Activated T-helper 1 cell treated with anti-CD3 and anti-CD28 coated beads, Interleukin-2, amount 50 U/mL, for 16 hours (primary cell): Measurements from ENCODE around the gene KIF18B.

ENCODE experiments used
- DNase-seq, 2 donors: peaks; one replicate each; pipeline ENCODE4 v3.0.0-alpha.2; 2020; ENCODE audit warnings: low read depth in 1 of 2, low spot score in 1 of 2

KIF18B gene

DNA sequence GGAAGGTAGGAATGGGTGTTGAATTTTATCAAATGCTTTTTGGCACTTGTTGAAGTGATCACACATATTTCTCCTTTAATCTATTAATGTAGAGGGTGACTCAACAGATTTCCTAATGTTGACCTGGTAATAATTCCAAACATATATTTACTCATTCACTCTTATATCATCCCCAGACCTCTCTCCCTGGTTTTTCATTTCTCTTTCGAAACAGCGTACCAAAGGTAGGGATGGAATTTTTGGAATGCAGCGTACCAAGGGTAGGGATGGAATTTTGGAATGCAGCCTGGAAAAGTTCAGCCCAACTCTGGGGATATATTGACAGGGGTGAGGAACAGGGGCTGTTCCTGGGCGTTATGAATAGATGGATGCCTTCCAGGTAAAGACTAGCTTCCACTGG is 7.3 kb downstream of the KIF18B start:
- no peak for DNase-seq

DNA sequence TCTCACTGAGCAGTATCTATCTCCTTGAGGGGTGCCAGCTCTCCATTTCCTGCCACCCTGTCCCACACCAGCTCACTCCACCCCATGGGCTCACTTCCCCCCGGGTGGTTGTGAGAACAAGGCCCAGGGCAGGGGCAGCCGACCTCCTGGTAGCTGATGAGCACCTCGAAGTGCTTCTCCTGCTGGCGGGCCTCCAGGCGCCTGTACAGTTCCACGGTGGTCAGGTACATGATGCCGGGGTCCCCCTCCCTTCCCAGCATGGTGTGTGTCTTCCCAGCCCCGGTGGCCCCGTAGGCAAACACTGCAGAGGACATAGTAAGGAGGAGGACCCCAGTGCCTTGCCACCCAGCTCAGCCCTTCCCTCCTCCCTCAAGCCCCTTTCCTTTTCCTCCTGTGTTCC is 12.5 kb downstream of the KIF18B start:
- DNase-seq = no peak

DNA sequence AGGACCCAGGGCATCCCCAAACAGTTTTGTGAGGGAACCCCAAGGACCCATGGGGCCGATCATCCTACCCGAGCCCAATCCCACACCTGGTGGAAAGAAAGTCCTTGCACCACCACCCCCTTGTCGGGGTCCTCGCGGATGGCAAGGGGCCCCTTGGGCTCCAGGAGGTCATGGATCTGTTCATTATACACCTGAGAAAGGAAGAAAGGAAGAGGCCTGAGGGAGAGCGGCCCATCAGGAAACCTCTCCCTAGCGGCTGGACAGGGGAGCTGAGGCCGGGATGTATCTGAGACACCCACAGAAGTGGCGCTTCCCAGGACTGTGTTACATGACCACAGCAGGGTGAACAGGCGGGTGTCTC is 12.8 kb downstream of the KIF18B start:
- DNase-seq = no peak

DNA sequence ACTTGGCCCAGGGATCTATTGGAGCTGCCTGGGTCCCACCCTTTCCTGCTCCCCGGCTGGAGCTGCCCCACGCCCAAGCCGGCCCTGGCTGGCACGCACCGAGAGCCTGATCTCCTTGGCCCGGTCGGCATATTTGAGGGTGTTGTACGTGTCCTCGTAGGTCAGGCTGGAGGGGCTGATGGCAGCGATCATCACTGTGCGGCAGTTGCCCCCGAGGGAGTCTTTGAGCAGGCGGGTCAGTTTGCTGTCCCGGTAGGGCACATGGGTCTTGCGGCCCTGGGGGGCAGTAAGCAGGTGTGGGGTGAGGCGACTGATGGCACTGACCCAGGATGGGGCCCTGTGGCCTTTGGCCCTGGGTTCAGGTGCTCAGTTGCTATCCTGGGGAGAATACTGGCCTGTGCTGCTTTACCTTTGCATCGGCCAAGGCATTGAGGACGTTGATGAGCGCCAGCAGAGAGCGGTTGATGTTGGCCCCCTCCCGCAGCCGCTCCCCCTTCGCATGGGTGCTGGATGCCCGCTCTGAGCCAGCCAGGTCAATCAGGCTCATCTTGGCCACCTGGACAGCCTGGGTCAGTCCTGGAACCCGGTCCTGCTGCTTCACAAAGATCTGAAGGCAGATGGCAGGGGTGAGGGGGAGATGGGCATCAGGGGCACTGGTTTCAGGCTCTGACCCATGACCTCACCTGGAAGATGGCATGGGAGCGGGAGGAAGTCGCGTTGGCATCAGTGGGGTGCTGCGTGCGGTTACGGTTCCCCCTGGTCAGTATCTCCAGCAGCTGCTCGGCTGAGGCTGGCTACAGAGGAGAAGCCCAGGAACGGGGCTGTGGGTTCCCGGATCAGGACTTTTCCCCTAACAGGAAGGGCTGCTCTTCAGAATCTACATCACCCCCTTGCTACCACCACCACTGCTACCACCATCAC is 13.5 kb downstream of the KIF18B start:
- DNase-seq = no peak

DNA sequence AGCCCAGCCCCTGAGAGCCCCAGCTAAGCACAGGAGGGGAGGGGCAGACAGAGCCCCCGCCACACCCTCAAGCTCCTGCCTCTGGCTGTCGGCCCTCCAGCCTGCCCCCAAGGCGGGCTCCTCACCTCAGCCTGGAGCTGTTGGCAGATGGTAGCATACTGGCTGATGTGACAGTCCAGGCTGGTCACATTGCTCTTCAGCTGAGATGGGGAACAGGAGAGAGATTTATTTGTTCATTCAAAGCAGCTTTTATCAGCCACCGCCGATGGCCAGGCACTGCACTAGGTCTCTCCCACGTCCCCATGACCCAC is 14.8 kb downstream of the KIF18B start:
- DNase-seq = no peak

DNA sequence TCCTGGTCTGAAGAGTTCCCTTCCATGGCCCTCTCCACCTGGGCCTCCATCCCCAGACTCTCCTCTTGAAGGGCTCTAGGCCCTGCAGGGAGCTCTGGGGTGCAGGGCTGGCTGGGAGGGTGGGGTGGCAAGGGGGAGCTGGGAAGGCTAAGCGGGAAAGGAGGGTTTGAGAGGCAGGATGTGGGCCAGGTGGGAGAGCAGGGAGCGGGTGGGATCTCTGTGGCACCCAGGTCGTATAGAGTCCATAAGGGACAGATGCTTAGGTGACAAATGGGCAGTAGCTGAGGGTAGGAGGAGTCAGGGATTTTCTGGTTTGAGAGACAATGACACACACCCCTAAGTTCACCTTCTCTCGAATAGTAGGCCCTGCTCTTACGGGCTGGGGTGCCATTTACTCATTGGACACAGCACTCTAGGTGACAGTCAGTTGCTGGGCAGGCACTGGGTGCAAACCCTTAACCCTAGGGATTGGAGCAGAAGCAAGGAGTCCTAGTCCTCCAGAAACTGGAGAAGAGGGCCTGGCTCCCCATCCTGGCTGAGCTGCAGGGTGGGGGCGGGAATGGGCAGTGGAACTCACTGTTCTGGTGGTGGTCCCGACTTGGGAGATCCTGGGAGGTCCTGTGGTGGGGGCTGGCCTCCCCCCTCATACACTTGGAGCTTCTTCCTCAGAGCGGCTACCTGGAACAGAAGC is 15.3 kb downstream of the KIF18B start:
- no peak for DNase-seq

DNA sequence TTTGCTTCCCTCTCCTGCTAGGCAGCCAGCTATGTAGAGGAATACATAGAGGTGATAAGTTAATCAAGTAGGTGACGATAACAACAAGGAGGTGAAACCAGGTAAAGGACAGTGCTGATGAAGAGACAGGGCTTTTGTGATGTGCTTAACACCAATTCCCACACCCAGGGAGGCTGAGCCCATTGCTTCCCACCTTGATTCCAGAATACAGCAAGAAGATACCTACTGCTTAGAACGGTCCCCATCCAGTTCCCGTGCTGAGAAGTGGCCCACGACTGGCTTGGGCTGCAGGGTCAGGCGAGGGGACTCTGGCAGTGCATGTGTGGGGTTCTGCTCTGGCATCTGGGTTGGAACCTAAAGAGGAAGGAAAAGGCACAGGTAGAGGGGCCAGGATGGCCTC is 16.2 kb downstream of the KIF18B start:
- DNase-seq = no peak

DNA sequence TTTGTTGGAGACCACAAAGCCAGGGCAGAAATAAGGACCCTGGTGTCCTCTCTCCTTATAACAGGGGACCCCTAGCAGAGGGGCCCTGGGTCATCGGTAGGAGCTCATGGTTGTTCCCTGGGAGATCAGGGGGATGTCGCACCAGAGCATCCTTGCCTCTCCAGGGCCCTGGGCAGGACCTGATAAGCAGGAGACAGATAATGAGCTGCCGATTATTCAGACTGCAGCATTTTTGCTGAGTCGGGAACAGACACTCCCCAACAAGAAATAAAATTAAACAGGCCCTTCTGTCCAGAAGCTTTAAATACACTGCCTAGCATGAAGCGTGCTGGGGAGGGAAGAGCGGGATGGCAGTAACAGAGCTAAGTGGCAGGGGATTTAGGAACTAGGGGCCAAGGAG is 16.9 kb downstream of the KIF18B start:
- DNase-seq = no peak

DNA sequence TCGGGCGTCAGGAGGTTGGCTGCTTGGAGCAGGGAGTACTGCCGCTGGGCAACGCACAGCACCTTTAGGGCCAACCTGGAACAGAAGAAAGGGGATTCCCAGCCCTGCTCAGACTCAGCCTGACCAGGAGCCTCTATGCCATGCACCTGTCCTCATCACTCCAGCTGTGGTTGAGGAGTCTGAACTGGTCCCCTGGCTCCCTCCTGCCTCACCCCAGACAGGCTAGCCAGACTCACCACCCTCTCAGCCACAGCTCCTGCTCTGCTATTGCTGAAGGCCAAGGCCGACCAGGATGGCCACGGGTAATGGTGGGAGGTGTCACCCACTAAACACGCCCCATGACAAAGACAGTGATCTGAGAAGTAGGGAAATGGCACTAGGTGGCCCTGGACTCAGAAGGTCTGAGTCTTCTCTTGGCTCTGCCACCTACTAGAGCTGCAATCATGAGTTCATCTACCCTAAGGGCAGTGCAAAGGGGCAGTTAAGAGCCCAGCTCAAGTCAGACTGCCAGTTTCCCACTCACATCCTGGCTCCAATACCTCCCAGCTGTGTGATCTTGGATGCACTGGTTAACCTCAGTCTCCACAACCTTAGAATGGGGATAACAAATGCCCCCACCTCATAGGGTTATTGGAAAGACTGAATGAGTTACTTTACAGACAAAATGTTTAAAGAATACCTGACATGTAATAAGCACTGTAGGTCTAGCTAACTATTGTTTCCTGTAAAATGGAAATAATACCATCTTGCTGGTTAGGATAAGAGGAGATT is 18.4 kb downstream of the KIF18B start:
- no peak for DNase-seq

DNA sequence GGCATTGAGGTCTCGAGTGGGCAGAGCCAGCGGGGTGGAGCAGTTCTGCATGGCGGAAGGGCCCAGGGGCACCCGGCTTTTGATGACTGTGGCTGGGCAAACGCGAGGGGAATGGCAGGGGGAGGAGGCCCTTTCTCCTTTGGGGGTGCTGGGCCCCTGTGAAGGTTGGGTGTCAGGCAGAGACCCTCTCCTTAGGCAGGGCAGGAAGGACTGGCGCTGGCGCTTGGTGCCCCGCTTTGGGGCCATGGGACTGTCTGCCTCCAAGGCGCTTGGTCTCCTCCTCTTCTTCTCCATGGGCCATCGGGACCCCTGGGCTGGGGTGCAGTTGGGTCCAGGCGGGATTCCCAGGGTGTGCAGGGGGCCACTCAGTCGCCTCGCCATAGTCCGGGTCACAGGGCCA is 19.4 kb downstream of the KIF18B start:
- no peak for DNase-seq

DNA sequence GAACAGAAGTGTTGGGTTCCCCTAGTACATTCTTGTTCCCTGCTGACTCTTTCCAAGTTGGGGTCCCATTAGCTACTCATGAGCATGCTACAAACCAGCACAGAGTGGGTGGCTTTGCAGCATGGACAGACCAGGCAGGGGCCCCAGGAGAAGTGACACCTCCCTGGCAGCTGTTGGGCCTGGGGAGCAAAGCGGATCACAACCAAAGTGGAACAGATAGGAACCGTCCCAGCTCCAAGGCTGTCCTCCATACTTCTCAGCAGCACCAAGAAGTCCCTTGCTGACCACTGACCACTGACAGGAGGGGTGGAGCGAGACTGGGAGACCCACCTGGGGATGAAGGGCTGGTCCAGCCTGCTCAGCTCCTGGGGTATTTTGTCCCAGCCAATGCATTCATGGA is 19.9 kb downstream of the KIF18B start:
- no peak for DNase-seq

DNA sequence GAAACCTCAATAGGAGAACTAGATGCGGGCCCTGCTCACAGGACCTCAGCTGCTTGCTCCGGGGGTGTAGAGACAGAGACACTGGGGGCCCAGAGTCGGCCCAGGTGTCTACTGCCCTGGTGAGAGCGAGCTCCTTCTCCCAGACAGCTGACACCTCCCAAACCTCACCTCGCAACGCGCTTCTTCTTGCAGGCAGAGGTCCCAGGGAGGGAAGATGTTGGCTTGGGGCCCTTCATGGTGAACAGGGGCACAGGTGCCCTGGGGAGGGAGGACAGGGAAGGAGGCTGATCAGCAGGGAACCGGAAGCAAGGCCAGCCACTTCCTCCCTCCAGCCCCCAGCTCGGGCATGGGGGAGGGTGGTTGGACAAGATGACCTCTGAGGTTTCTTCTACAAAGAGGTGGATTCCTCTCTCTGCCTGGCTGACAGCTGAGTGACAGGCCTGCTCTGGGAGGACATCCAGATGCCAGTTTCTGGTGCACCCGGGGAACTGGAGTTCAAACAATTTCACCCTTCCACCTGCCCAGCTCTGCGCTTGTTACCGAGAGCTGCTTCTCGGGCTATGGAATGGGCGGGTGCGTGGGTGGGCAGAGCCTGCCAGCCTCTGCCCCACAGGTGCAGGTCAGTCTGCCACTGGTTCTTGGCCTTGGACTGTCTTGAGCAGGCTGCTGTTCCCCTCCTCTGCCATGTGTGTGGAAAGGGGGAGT is 20.6 kb downstream of the KIF18B start:
- DNase-seq = no peak

DNA sequence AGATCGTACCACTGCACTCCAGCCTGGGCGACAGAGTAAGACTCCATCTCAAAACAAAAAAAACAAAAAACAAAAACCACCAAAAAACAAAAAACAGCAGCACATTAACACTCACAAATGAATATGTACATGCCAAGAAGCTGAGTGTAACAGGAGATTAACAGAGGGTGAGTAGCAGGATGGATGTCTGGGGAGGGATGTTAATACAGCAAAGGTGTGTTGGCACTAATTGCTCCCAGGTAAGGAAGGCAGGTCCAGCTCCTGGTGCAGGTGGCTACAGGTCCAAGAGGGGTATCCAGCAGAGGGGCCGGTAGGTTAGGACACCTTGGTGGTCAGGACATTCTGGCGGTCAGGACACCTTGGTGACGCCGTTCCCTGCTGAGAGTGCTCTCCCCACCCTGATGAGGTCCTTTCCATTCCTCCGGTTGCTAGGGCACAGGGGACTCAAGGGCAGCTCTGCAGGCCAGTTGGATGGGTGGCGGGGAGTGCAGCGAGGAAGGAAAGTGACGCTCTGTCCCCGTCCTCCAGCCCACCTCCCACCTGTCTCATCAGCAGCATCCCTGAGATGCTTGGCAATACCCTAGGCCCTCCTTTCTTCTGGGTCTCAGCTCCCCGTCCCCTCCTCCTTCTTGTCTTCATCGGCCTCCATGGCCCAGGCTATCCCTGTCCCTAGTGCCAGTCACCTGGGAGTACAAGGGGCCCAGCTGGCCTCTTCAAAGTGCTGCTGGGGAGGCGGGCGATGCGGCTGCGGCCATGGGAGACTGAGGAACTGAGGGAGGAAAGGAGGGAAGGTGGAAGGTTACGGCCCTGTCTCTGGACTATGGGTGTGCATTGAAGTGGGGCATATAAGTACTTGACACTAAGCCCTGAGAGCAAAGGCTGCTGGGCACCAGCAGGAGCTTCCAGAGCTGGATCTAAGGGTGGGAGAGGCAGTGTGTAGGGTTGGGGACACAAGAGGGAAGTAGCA is 21.6 kb downstream of the KIF18B start:
- DNase-seq = no peak

DNA sequence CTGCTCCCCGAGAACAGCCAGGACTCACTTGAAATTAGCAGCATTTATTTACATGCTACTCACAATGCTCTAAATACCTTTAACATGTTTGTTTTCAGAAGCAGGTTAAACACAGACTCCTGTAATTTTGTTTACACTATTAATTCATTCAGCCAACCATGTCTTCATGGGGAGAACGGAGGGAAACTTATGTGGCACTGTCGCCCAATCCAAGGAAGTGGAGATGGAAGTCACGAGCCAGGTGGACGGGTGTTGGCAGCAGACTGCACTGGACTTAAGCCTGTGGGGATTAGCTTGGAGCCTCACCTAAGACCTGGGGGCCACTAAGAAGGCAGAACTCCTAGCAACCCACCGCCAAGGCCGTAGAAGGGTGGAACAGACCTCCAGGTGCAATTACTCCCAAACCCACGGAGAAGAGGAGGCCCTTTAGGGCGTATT is 23.4 kb downstream of the KIF18B start:
- no peak for DNase-seq

DNA sequence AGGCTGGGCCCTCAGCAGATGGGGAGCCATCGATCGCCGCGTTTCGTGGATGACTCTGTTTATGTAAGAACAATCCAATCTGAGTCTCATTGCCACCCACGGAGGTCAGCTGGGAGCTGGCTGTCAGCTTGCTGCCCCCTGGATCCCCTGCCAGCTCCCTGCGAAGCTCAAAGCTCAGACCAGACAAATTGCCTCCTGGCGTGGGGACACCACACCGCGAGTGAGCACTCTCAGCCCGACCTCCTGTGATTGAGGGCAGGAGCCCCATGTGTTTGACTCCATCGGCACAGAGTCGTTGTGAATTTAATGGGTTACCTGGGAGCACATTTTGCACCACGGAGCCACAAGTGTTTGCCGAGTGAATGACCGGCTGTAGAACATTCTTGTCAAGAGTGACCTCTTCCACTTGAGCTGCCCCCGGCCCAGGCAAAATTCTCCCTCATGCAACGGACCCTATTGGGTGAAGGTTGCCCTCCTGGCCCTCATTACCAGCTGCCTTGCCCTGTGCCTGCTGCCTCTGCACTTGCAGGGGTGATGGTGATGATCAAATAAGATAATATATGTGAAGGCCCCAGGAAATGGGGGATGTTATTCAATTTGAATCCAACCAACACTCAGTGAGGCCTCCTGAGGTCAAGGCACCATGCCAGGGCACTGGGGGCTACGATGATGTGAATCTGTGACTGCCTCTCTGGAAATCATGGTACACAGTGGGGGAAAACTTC is 24.7 kb downstream of the KIF18B start:
- no peak for DNase-seq

DNA sequence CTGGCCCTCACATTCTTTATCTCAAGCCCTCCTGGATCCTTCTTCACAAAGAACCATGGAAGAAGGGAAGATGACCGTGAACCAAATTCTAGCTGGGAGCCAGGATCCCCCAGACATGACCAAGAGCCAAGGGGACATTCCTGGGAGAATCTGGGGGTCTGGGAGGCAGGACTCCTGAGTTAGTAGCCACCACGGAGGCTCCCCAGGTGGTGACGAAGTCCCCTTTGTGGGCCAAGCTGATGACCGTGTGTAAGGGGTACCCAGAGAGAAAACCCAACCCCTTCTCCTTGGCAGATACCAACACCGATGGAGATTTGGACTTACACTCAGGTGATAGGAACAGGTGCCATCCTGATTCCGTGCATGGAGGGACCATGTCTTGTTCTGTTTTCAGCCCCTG is 25.4 kb downstream of the KIF18B start:
- DNase-seq = no peak

DNA sequence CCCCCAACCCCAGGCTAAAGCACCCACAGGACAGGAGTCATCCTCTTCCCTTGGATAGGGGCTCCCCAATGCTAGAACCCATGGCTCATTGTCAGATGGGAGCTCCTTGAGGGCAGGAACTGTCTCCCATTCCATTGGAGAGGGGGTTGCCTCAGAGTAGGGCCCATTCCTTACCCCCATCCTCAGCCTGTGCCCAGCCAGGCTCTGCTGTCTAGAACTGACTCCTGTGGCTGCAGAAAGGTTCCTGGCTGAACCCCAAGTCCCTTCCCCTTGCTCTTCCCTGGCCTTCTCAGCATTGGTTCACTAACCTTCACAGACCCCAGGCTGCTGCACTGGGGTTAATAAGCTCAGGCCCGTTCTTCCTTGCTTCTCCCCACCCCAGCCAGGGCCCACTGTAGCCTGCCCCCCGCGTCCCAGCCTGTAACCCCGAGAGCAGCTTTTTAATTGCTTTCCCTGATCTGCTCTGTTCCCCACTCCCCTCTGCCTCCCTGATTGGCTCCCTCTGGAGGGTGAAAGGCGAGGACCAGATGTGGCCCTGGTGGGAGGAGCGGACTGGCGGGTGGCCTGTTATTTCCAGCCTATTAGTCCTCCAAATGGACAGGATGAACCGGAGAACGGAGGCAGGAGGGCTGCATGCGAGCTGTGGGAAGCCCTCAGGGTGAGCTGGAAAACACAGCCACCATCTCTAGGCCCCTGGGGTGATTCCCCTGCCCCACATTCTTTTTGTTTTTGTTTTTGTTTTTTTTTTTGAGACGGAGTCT is 26.3 kb downstream of the KIF18B start:
- DNase-seq = no peak

DNA sequence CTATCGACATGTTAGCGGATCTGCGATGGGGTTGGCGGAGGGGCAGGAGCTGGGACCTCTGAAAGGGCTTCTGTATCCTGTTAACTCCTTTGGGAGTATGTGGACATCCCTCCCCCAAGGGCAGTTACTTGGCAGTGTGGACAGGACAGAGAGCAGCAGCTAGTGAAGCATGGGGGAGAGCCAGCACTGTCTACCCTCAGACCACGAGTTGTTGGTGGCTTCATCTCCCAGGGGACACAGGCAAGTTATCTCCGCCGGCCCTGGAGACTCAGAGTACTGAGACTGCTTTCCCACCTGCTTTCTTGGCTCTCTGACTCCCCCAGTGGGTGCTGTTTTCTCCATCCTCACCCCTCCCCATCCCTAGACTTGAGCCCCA is 27.0 kb downstream of the KIF18B start:
- no peak for DNase-seq
